HG02870 (cell line): ENCODE measurements around the gene CHRNA9.
A peak's percentile ranks its signal among the peaks of the same experiment; 100 is the strongest.

Experiments
- ATAC-seq: cut with Tn5 transposase; IDR thresholded peaks from one replicate; pipeline ENCODE4 v1.9.1; 2021; ENCODE audit warnings: mild to moderate bottlenecking, moderate library complexity; ENCODE audit not compliant: unreplicated experiment

CHRNA9 gene

DNA sequence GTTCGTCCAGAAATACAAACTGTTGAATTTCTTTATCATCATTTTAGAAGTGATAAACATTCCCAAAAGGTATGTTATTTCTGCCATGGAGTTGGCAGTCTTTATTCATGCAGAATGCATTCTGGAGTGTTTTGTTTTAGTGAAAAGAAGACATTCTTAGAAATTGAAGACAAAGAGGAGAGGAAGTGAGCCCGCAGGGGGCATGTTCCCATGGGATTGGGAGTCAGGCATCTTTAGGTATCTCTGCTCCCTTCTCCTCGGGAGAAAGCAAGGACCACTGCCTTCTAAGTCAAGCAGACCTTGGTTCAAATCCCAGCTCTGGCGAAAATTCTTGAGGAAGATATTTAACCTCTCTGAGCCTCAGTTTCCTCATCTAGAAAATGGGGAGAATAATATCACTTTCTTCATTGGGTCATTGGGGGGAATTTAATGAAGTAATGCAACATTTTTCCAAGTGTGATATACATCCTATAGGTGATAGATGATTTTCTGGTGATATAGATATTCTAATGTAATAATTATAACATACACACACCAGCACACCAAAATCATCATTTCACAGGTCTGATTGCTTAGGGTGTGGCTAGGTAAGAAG lies 26.5 kb upstream of the CHRNA9 start:
- ATAC-seq: no peak

DNA sequence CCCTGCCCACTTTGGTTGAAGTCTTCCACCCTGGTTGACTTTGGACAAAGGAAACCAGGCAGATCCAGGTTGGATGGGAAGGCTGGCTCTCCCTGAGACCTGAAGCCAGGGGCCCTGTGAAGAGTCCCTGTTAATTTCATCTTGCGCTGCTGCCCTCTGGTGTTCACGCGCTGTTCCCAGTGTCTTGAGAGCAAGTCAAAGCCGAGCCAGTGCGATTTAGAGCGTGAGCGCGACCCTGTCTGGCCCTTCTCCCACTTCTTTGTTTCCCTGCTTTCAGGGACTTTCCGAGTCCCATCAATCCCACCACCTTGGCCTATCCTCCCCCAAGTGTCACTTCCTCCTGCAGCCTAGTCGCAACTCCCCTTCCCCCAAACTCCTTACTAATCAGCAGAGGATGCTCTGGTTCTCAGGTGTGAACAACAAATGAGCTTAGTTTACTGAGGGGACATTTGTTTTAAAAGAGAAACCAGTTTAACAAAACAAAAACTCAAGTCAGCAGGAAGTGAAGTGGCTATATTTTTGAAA lies 25.8 kb upstream of the CHRNA9 start:
- peak; percentile 45 for ATAC-seq

GRCh38 chr4:40310225-40310624 lies 24.9 kb upstream of the CHRNA9 start:
- ATAC-seq: no peak

DNA sequence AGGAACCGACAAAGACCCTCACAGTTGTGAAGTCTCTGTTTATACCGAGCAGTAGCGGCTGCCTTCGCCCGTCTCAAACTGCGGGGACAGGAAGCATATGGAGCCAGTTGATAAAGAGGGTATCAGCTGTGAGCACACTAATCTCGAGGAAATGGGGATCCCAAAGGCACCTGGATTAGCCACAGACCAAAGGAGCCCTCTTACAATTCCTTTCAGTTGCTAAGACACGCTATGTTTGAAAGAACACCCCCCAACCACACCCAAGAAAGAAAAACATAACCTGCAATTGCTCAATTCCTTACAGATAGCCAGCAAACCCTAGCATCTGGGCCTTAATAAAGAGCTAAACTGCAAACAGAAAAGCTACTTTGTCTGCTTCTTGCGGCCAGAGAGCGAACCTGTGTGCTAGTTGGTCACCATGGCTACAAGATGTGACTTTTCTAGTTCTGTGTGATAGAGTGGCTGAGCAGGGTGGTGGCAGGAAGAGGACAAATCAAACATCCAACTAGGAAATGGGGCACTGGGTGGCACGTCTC lies 23.3 kb upstream of the CHRNA9 start:
- no peak for ATAC-seq

GRCh38 chr4:40314951-40315350 lies 20.2 kb upstream of the CHRNA9 start:
- ATAC-seq: no peak

- ATAC-seq: peak; percentile 66
Observed at GRCh38 chr4:40316333-40316781, 18.8 kb upstream of the CHRNA9 start.

- ATAC-seq: peak; percentile 52
Observed at GRCh38 chr4:40316782-40317635, 18.1 kb upstream of the CHRNA9 start.

DNA sequence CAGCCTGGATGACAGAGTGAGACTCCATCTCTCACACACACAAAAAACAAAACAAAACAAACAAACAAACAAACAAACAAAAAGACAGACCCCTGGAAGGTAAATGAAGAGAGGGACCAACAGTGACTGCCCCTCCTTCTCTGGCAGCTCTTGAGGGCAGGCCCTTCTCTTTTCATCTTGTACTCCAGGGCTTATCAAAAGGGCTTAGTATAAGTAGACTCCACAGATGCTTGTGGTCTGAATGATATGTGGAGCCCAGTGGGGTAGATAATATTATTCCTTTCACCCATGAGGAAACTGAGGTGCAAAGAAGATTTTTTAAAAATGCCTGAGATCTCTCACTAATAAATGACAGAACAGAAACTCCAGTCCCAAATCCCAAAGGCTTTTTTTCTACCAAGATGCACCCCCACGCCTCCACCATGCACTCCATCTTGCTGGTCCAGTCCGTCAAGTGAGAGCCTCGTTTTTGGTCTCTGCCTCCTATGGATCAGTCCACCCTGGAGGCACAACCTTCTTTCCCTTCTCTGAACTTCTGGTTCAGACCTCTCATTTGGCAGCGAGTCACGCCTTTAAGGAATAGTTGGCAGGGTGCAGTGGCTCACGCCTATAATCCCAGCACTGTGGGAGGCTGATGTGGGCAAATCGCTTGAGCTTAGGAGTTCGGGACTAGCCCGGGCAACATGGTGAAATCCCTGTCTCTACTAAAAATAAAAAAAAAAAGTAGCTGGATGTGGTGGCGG lies 17.0 kb upstream of the CHRNA9 start:
- ATAC-seq: no peak

DNA sequence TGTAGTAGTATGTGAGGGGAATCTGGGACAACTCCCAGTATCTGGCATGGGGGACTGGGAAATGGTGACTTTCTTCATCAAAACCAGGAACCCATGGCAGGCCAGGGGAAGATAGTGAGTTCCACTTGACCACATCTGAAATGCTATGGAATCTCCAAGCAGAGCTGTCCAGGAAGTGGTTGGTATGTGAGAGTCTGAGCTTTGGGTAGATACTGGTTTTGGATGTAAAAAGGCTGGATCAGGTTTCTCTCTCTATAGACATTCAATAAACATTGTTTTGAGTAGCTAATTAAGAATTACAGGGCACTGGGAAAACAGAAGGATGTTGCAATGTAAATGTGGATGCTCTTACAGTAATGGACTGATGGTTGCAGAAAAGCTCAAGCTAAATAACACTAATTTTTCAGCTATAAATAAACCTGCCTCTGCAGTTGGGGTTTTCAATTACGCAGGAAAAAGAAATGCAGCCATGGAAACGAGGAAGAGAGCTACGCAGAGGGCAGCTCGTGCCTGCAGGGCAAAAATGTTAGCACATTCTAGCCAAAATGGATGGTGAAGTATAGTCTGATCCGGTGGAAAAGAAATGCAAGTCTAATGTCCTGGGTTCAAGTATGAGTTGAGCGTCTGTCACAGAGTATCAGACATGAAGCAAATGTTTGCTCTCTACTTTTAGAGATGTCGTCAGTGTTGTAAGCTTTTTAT lies 13.4 kb upstream of the CHRNA9 start:
- ATAC-seq: no peak

DNA sequence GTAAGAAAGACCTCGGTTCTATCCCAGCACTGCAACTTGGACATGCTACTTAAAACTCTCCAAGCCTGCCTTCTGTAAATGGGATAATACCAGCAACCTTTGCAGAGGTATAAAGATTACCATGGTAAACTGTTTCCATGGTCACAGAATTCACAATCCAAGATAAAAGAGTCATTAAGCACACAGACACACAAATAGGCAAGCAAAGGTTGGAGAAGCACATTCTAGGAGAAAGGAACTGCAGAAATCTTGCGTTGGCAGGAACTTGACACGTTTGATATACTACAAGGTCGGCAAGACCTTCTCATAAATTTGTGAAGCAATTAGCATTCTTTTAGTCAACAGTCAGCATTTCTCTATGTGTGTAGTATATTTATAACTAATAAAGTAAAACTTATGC lies 12.3 kb upstream of the CHRNA9 start:
- no peak for ATAC-seq

GRCh38 chr4:40323866-40324265 lies 11.3 kb upstream of the CHRNA9 start:
- ATAC-seq: no peak

DNA sequence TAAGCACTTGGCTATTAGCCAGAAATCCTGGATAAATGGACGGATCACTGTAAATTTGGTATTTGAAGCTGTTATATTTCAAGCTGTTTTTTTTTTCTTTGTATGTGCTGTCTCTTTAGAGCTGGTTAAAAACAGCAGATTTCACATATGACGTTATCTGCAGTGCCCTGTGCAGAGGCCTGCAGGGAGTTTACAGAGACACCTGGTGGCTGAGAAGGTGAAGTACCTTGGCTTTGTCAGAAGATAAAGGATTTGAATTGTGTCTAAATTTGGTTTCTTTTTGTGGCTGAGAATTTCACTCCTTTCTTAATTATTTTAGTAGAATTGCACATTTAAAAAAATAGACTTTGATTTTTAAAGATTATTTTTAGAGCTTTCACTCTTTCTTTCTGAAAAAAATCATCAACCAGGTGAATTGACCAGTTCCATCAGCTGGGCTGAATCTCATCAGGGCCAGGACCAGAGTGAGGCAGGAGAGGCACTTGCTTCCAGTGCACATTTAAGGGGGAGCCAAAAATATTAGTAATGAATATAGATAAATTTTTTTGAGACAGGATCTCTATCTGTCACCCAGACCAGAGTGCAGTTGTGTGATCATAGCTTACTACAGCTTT lies 9.6 kb upstream of the CHRNA9 start:
- peak; percentile 94 for ATAC-seq

DNA sequence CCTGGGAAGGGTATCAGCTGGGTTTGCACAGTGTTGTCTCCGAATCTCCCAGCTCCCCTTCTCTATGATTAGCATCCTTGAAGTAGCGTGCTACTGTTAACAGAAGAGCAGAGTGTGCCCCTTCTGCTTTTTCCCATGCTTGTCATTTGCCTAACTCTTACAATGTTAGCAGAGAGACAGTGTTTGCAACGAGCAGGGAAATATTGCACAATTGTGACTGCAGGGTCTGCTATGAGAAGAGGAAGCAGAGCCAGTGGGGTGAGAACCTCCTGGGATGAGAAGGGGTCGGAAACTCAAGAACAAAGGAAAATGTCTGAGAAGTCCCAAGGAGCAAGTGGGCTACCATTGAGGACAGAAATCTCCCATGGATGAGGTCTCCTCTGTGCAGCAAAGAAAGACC lies 7.8 kb upstream of the CHRNA9 start:
- no peak for ATAC-seq

GRCh38 chr4:40328383-40328782 lies 6.8 kb upstream of the CHRNA9 start:
- no peak for ATAC-seq

GRCh38 chr4:40329805-40330204 lies 5.3 kb upstream of the CHRNA9 start:
- no peak for ATAC-seq

DNA sequence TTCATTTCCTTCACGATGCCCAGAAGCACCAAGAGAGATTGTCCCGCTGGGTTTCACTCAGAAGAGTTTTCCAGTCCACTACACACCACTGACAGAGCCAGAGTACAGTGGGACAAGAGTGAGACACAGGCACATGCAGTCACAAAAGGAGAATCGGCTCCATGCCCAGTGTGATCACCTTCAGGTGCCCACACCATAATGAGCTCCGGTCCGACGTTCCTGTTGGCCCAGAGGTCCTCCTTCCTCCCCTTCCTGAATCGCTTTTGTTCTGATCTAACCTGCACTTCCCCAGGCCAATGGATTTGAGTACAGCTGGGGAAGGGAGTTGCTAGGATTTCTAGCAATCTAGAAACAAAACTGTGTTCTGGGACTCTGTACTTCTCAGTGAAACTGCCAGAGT lies 4.6 kb upstream of the CHRNA9 start:
- ATAC-seq: no peak

DNA sequence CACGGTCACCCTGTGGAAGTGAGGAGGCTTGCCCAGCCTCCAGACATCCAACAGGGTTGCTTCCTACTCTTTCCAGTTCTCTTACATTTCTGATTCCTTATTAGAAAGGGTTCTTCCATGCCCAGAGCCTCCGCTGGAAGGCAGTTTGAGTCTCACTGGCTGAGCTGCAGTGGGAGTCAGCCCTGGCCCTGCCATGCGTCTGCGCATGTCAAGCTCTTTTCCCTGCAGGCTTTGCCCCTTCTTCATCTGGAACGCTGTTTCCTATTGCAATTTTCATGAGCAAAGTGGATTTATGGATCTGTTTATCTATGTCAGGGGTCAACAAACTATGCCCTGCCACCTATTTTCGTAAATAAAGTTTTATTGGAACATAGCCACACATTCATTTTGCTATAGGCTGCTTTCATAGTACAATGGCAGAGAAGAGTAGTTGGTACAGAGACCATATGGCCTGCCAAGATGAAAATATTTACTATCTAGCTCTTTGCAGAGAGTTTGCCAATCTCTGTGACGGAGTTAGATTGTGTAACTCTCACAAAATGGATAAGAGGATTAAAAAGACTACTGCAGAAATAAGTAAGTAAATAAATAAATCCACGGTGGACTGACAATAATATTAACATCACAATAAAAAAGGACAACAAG lies 3.9 kb upstream of the CHRNA9 start:
- no peak for ATAC-seq

GRCh38 chr4:40331961-40332360 lies 3.2 kb upstream of the CHRNA9 start:
- no peak for ATAC-seq

- ATAC-seq: no peak
Observed at GRCh38 chr4:40333921-40334352, 1.2 kb upstream of the CHRNA9 start.

- no peak for ATAC-seq
Observed at GRCh38 chr4:40335525-40335894, 377 bp downstream of the CHRNA9 start.
